GM12865 (cell line): ENCODE results near the gene FTCD.
A peak's percentile ranks its signal among the peaks of the same experiment; 100 is the strongest.
"Not testable (repeated sequence)": the region's sequence is repeated elsewhere in the genome, so short reads cannot be mapped to it uniquely, and the experiment has no call there.

Source experiments
- DNase-seq: peaks from one replicate; pipeline ENCODE4 v3.0.0; 2010; ENCODE audit warnings: low read depth
- H3K4me3 ChIP-seq: 2 replicates; pipeline ENCODE4 v1.5.1; 2011; ENCODE audit warnings: mild to moderate bottlenecking, low read depth, low read length, control low read depth
- CTCF ChIP-seq: IDR thresholded peaks from 2 replicates; pipeline ENCODE4 v1.5.1; 2011; ENCODE audit warnings: low read length, control low read depth, low read depth, inconsistent platforms; ENCODE audit not compliant: insufficient read depth; ENCODE audit errors: missing control alignments

The FTCD gene

GRCh38 chr21:46185716-46186115 lies 30.3 kb upstream of the FTCD start:
- TF ChIP-seq CTCF: no peak
- H3K4me3 ChIP-seq: no peak overlapping the region
- no peak for DNase-seq

DNA sequence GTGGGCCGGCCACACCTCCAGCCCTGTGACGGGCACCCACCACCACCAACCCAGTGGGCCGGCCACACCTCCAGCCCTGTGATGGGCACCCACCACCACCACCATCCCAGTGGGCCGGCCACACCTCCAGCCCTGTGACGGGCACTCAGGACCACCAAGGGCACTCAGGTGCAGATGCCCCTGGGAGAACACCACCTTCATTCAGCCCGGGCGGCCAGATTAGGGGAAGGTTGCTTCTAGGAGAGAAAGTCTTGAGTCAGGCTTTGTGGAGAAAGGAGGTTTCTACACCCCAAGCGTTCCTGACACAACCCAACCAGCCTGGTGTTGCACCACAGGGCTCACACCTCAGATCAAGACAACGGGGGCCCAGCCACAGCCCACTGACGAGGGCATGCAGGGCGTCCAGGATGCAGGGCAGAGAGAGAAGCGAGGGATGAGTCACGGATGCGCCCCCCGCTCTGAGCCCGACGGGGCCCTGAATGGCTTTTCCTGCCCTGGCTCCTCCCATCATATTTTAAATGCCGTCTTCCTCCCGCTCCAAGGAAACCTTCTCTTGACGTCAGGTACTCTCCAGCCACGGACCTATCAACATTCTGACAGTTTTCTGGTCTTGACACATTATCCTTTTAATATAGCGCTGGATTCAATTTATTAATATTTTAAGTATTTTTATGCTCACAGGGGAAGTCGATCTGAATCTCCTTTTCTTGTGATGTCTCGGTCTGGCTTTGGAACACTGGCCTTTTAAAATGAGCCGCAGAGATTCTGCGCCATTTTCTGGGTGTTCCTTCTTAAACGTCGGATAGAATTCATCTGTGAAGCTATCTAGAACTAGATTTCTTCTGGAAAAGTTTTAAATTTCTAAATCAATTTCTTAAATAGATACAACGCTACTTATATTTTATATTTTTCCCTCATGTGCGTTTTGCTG lies 29.5 kb upstream of the FTCD start:
- DNase-seq: peak; percentile 90
- no peak for TF ChIP-seq CTCF
- peak overlapping the region; percentile 38 for H3K4me3 ChIP-seq

- peak within 1 kb of the TSS; percentile 68 for H3K4me3 ChIP-seq
- DNase-seq: peak; percentile 81
- TF ChIP-seq CTCF: no peak
These were observed 28.7 kb upstream of the FTCD start, which contains the start of gene SPATC1L for GRCh38 chr21:46183910-46184624. Gene SPATC1L, minus strand, starts transcription at chr21:46184459. Its CDS starts 1,643 bp downstream, at chr21:46182816.

- H3K4me3 ChIP-seq: peak overlapping the region; percentile 68
- DNase-seq: not testable (repeated sequence)
These were observed 28.0 kb upstream of the FTCD start for GRCh38 chr21:46183337-46183909.

GRCh38 chr21:46182548-46183336 lies 27.4 kb upstream of the FTCD start:
- TF ChIP-seq CTCF: no peak
- peak overlapping the region; percentile 25; the same call in 1 of the 2 replicates for H3K4me3 ChIP-seq
- no peak for DNase-seq

DNA sequence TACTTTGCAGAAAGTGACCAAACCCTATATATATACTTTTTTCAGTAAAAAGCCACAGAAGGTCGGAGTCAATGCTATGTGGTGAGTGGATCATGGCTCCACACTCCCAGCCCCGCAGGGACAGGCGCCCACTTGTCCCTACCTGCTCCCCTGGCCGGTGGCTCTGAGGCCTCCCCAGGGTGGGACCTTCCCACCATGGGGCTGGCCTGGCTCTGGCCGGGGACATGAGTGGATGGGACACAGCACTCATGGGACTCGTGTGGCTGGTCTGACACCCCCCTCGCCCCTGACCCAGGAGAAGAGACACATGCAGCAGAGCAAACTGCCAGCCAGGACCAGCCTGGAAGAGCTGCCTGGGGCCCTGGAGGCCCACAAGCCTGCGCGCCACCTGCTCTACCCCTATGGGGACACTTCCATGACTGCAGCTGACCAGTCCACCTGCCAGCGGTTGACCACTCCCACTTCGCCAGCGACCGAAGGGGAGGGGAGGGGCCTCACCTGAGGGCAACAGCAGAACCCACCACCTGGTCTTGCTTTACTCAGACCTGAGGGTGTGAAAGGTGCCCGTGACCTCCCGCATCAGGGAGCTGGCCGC lies 26.7 kb upstream of the FTCD start:
- no peak for TF ChIP-seq CTCF
- H3K4me3 ChIP-seq: no peak overlapping the region
- DNase-seq: no peak
